ENCODE results near the gene VDR. TPM values are rescaled to one million over a fixed set of nuclear protein-coding genes. Genes with fewer than 3 reads are reported as not detected.

Gene VDR
- total and polyA plus RNA-seq, 8 donors: 1.1 to 32.1 (median 2.2) TPM

- peaks cover 0 to 4% of the 10 kb centered on the region in 2 donors for H3K4me1 ChIP-seq
- no peak for ATAC-seq
- H3K27me3 ChIP-seq: no peaks in the 10 kb centered on the region
- H3K36me3 ChIP-seq: peaks cover 0 to 79% of the 10 kb centered on the region in 2 donors
- intact Hi-C loops (cut with DNase I): no loop called here
- TF ChIP-seq, protein P1, sequence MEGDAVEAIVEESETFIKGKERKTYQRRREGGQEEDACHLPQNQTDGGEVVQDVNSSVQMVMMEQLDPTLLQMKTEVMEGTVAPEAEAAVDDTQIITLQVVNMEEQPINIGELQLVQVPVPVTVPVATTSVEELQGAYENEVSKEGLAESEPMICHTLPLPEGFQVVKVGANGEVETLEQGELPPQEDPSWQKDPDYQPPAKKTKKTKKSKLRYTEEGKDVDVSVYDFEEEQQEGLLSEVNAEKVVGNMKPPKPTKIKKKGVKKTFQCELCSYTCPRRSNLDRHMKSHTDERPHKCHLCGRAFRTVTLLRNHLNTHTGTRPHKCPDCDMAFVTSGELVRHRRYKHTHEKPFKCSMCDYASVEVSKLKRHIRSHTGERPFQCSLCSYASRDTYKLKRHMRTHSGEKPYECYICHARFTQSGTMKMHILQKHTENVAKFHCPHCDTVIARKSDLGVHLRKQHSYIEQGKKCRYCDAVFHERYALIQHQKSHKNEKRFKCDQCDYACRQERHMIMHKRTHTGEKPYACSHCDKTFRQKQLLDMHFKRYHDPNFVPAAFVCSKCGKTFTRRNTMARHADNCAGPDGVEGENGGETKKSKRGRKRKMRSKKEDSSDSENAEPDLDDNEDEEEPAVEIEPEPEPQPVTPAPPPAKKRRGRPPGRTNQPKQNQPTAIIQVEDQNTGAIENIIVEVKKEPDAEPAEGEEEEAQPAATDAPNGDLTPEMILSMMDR (IDR thresholded peaks at IDR 0.05): no peak
- H3K27ac ChIP-seq: no peak overlapping the region
- no peaks in the 10 kb centered on the region for H3K9me3 ChIP-seq
- H3K4me3 ChIP-seq: no peak overlapping the region
- no peak for DNase-seq
These were observed 52.7 kb downstream of the VDR start for GRCh38 chr12:47852096-47852571.

- H3K4me3 ChIP-seq: no peak overlapping the region
- H3K9me3 ChIP-seq: no peaks in the 10 kb centered on the region
- ATAC-seq (no peak), DNase-seq (no peak)
- TF ChIP-seq, protein P1 (IDR thresholded peaks at IDR 0.05): no peak
- peaks cover 0 to 77% of the 10 kb centered on the region in 2 donors for H3K36me3 ChIP-seq
- H3K27ac ChIP-seq: no peak overlapping the region
- H3K4me1 ChIP-seq: peaks cover 0 to under 1% of the 10 kb centered on the region in 2 donors
- intact Hi-C loops (cut with DNase I): no loop called here
- H3K27me3 ChIP-seq: no peaks in the 10 kb centered on the region
These were observed 53.4 kb downstream of the VDR start for GRCh38 chr12:47851303-47851952.

GRCh38 chr12:47850153-47851084 lies 54.4 kb downstream of the VDR start:
- H3K27me3 ChIP-seq: no peaks in the 10 kb centered on the region
- no peak for DNase-seq
- no peak for ATAC-seq
- peaks cover 0 to 79% of the 10 kb centered on the region in 2 donors for H3K36me3 ChIP-seq
- TF ChIP-seq, protein P1 (IDR thresholded peaks at IDR 0.05): no peak
- no peaks in the 10 kb centered on the region for H3K4me1 ChIP-seq
- intact Hi-C loops (cut with DNase I): no loop called here
- H3K27ac ChIP-seq: no peak overlapping the region
- H3K4me3 ChIP-seq: no peak overlapping the region
- H3K9me3 ChIP-seq: no peaks in the 10 kb centered on the region

- DNase-seq: no peak
- intact Hi-C loops (cut with DNase I): no loop called here
- Histone ChIP-seq H3K9me3 (no peaks in the 10 kb centered on the region), H3K27ac (no peak overlapping the region), H3K27me3 (no peaks in the 10 kb centered on the region), H3K4me3 (no peak overlapping the region), H3K4me1 (peaks cover 0 to 6% of the 10 kb centered on the region in 2 donors), H3K36me3 (peaks cover 0 to 79% of the 10 kb centered on the region in 2 donors)
- ATAC-seq: no peak
- TF ChIP-seq, protein P1 (IDR thresholded peaks at IDR 0.05): no peak
These were observed 55.5 kb downstream of the VDR start for GRCh38 chr12:47849261-47849660.

DNA sequence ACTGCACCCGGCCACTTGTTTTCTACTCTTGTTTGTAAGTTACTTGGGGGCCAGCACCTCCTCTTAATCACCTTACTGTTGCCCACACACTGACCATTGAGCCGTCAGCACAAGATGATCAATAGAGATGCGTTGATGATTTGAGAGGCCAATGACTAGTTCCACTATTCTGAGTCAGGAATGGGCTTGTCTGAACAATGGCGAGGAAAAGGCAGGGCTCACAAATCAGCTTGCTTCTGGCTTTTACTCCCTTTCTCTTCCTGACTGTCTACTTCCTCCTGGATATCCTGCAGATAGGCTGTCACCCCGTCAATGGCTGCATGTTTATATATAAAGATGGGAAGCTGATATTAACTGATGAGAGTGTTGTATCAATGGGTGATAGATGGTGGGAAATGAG lies 55.9 kb downstream of the VDR start:
- H3K36me3 ChIP-seq: peaks cover 0 to 79% of the 10 kb centered on the region in 2 donors
- H3K9me3 ChIP-seq: no peaks in the 10 kb centered on the region
- ATAC-seq: no peak
- no peak overlapping the region for H3K4me3 ChIP-seq
- intact Hi-C loops (cut with DNase I): no loop called here
- no peak for DNase-seq
- H3K4me1 ChIP-seq: peaks cover 0 to 6% of the 10 kb centered on the region in 2 donors
- H3K27me3 ChIP-seq: no peaks in the 10 kb centered on the region
- TF ChIP-seq, protein P1 (IDR thresholded peaks at IDR 0.05): no peak
- no peak overlapping the region for H3K27ac ChIP-seq

Measured in left lung (tissue), 10 donors.